ENCODE data around the gene MFRP. TPM values are rescaled to one million over a fixed set of nuclear protein-coding genes. Genes with fewer than 3 reads are reported as not detected.
A peak's percentile ranks its signal among the peaks of the same experiment; 100 is the strongest.

Gene MFRP
- total and polyA plus RNA-seq, 9 donors, result 0.11 TPM; not detected in 8

DNA sequence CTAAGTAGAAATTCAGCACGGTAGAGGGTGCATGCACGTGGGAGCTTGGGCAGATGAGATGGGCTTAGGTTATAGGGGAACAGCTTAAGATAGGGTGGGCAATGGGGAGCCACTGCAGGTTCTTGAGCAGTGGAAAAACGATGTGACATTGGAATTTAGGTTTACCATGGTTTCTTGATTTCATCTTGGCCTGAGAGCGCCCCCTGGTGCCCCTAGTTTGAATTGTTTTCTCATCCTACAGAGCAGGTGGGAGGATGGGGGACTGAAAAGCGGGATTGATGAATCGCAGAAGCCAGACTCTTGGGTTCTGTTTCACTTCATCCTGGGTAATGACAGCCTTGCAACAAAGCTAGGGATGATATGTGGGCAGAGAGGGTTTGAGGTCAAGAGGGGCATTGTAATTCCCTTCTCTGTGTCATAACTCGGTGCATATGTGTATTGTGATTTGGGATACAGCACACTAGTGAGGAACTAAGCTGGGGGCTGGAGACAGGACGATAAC, 22.9 kb downstream of the MFRP start:
- H3K27me3 ChIP-seq, result no peaks in the 10 kb centered on the region
- TF ChIP-seq CTCF (IDR thresholded peaks at IDR 0.05) (peak; percentile 59 to 73 (median 64)), EP300 (IDR thresholded peaks at IDR 0.05) (no peak), POLR2A (IDR thresholded peaks at IDR 0.05) (no peak)
- no peak overlapping the region for H3K27ac ChIP-seq
- no peak overlapping the region for H3K4me3 ChIP-seq
- DNase-seq, result peak; percentile 50 to 81 (median 75)
- WGBS, 3 donors, result 9 to 15% (median 10%) methylated on average over 8 of the region's 8 CpGs
- intact Hi-C loops (cut with DNase I), result no loop called here
- H3K9me3 ChIP-seq, result no peaks in the 10 kb centered on the region
- no peaks in the 10 kb centered on the region for H3K36me3 ChIP-seq
- H3K4me1 ChIP-seq (ENCODE audit: insufficient read depth), result peaks cover 7% of the 10 kb centered on the region

GRCh38 chr11:119322921-119323531, 23.5 kb downstream of the MFRP start:
- intact Hi-C loops (cut with DNase I), result no loop called here
- no peak overlapping the region for H3K4me3 ChIP-seq
- H3K9me3 ChIP-seq, result no peaks in the 10 kb centered on the region
- no peaks in the 10 kb centered on the region for H3K27me3 ChIP-seq
- no peaks in the 10 kb centered on the region for H3K36me3 ChIP-seq
- H3K27ac ChIP-seq, result no peak overlapping the region
- 75 to 84% (median 81%) methylated on average over 20 of the region's 20 CpGs for WGBS, 3 donors
- no peak for DNase-seq
- peaks cover 9% of the 10 kb centered on the region for H3K4me1 ChIP-seq (ENCODE audit: insufficient read depth)
- TF ChIP-seq EP300 (IDR thresholded peaks at IDR 0.05) (no peak), POLR2A (IDR thresholded peaks at IDR 0.05) (no peak), CTCF (IDR thresholded peaks at IDR 0.05) (no peak)

GRCh38 chr11:119322360-119322739, 24.2 kb downstream of the MFRP start:
- no peaks in the 10 kb centered on the region for H3K27me3 ChIP-seq
- no peak overlapping the region for H3K4me3 ChIP-seq
- H3K9me3 ChIP-seq, result no peaks in the 10 kb centered on the region
- peak in 1 of 3 donors; percentile 22 for TF ChIP-seq CTCF (IDR thresholded peaks at IDR 0.05)
- no peak for TF ChIP-seq POLR2A (IDR thresholded peaks at IDR 0.05)
- intact Hi-C loops (cut with DNase I), result no loop called here
- no peak for DNase-seq
- WGBS, 3 donors, result 30 to 47% (median 36%) methylated on average over 6 of the region's 6 CpGs
- H3K4me1 ChIP-seq (ENCODE audit: insufficient read depth), result peaks cover 11% of the 10 kb centered on the region
- H3K27ac ChIP-seq, result no peak overlapping the region
- no peaks in the 10 kb centered on the region for H3K36me3 ChIP-seq

DNA sequence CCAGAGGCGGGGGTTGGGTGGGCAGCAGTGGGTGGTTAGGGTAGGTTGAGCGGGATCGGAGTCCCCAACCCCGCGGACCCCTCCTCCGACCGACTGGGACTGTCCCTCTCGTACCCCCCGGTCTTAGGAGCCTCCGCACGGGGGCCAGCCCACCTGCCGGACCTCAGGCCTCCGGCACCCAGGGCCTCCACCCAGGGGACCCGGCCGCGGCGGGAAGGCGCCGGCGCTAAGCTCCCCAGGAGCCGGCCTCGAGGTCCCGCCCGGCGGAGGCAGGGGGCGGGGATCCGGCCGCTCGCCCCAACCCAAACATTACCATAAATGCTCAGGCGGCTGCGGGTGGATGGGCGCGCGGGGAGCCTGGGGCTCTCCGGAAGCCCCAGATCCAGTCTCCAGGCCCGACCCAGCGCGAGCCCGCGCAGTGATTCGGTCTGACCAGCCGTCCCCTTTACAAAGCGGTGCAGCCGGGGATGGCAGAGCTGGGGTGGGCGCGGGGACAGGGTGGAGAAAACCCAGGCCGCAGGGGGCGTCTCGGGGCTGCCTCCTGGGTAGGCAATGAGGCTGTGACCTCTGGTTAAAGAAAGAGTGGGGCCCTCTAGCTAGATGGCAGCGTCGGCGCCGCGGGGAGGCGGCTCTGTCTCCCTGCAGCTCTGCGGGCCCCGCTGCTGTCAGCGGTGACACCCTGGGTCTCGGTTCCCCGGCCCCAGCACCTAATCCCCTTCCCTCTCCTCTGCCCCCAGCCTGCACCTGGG, 25.6 kb downstream of the MFRP start:
- peak in 4 of 5 donors; percentile 46 to 74 (median 60) for DNase-seq
- no peaks in the 10 kb centered on the region for H3K36me3 ChIP-seq
- 2 to 3% (median 3%) methylated on average over 57 to 60 of the region's 60 CpGs for WGBS, 3 donors
- no peaks in the 10 kb centered on the region for H3K9me3 ChIP-seq
- peak overlapping the region; percentile 68 to 71 for H3K27ac ChIP-seq
- H3K4me3 ChIP-seq, result peak overlapping the region; percentile 32
- peaks cover 17% of the 10 kb centered on the region for H3K4me1 ChIP-seq (ENCODE audit: insufficient read depth)
- no peak for TF ChIP-seq EP300 (IDR thresholded peaks at IDR 0.05)
- no peak for TF ChIP-seq POLR2A (IDR thresholded peaks at IDR 0.05)
- TF ChIP-seq CTCF (IDR thresholded peaks at IDR 0.05), result no peak
- intact Hi-C loops (cut with DNase I), result no loop called here
- no peaks in the 10 kb centered on the region for H3K27me3 ChIP-seq

Data from ovary (tissue), 9 donors.